Prostate gland (tissue), 2 donors: ENCODE data around the gene HRCT1. TPM values are rescaled to one million over a fixed set of nuclear protein-coding genes. Genes with fewer than 3 reads are reported as not detected.
A peak's percentile ranks its signal among the peaks of the same experiment; 100 is the strongest.

Experiments used
- DNase-seq: peaks from one replicate; pipeline ENCODE4 v3.0.0-alpha.2; 2019; ENCODE audit warnings: low spot score
- H3K27ac ChIP-seq, 2 donors: fragments of 200-600 bp; sonication (generic); 2 replicates each; pipeline ENCODE4 v1.5.1; 2017 to 2019
- H3K27me3 ChIP-seq: fragments of 200-600 bp; sonication (generic); replicated peaks from 2 replicates; pipeline ENCODE4 v1.5.1; 2019; ENCODE audit not compliant: insufficient read depth
- H3K36me3 ChIP-seq, 2 donors: fragments of 200-600 bp; sonication (generic); 1 replicate in 1 of 2; 2 replicates in 1 of 2; pipeline versions ENCODE4 v1.5.1 to v1.8.1; 2017 to 2019
- H3K4me1 ChIP-seq: fragments of 200-600 bp; sonication (generic); replicated peaks from 2 replicates; pipeline ENCODE4 v1.5.1; 2019
- H3K4me3 ChIP-seq, 2 donors: fragments of 200-600 bp; sonication (generic); 2 replicates each; pipeline ENCODE4 v1.5.1; 2017 to 2019
- H3K9me3 ChIP-seq: fragments of 200-600 bp; sonication (generic); 2 replicates; pipeline ENCODE4 v1.5.1; 2017
- POLR2A ChIP-seq: fragments of 450-650 bp; IDR thresholded peaks from one replicate; pipeline ENCODE4 v1.6.1; 2016; ENCODE audit warnings: antibody characterized with exemption, mild to moderate bottlenecking
- POLR2AphosphoS5 ChIP-seq: sonication (generic); formaldehyde crosslinking; IDR thresholded peaks from one replicate; pipeline ENCODE4 v1.6.1; 2017; ENCODE audit warnings: antibody characterized with exemption
- WGBS: methylation state at CpG from one replicate; pipeline ENCODE4 v1.1.5; 2018; 5-methylcytosine and 5-hydroxymethylcytosine counted together
- intact Hi-C: fragments of 100-400 bp; cut with DNase I; formaldehyde crosslinking; loops from one replicate; pipeline ENCODE4 v1.14.2; 2022
- total RNA-seq, 2 donors: library from RNA; depleted of rRNA; stranded (reverse); fragments of >200 nt; gene quantifications; one replicate each; pipeline ENCODE4 v1.1.0, GENCODE V29; 2016
- TF ChIP-seq, protein P1 (sequence below), 4 experiments: fragments of 200-600 bp in 2 of 4; fragments of 450-650 bp in 2 of 4; sonication (generic) in 2 of 4; IDR thresholded peaks; 1 replicate in 3 of 4; 2 replicates in 1 of 4; pipeline ENCODE4 v1.5.1; 2016 to 2019; ENCODE audit warnings: antibody characterized with exemption in 4 of 4, mild to moderate bottlenecking in 2 of 4, moderate library complexity in 2 of 4

Gene HRCT1
- 1 to 10 TPM; 1.3 to 1.5 TPM for total RNA-seq

DNA sequence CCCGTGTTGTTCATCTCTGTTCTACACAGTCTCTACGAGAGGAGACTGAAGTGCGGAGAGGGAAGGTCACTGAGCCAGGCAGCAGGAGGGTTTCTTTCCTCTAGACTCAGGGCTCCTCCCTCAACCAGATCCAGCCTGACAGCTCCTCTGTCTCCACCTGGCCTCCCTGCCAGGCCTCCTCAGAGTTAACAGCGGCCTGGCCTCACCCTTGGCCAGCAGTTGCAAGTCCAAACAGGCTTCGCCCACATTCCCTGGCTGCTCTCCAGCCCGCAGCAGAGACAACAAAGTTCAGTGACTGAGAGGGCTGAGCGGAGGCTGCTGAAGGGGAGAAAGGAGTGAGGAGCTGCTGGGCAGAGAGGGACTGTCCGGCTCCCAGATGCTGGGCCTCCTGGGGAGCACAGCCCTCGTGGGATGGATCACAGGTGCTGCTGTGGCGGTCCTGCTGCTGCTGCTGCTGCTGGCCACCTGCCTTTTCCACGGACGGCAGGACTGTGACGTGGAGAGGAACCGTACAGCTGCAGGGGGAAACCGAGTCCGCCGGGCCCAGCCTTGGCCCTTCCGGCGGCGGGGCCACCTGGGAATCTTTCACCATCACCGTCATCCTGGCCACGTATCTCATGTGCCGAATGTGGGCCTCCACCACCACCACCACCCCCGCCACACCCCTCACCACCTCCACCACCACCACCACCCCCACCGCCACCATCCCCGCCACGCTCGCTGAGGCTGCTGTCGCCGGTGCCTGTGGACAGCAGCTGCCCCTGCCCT is at the start of gene HRCT1:
Gene HRCT1 (plus strand): TSS at position 291 of the 768 bp plus-strand sequence. CDS start 86 bp downstream, at position 377.
- Histone ChIP-seq H3K4me1 (peaks cover 46% of the 10 kb centered on the region), H3K36me3 (no peaks in the 10 kb centered on the region), H3K9me3 (no peaks in the 10 kb centered on the region), H3K27ac (peak within 1 kb of the TSS; percentile 79 to 81), H3K27me3 (no peaks in the 10 kb centered on the region), H3K4me3 (no peak within 1 kb of the TSS)
- WGBS: 56% methylated on average over 27 of the region's 30 CpGs
- intact Hi-C loops: no loop called here
- DNase-seq: peak; percentile 96
- peak; percentile 97 for TF ChIP-seq POLR2AphosphoS5
- TF ChIP-seq, protein P1, sequence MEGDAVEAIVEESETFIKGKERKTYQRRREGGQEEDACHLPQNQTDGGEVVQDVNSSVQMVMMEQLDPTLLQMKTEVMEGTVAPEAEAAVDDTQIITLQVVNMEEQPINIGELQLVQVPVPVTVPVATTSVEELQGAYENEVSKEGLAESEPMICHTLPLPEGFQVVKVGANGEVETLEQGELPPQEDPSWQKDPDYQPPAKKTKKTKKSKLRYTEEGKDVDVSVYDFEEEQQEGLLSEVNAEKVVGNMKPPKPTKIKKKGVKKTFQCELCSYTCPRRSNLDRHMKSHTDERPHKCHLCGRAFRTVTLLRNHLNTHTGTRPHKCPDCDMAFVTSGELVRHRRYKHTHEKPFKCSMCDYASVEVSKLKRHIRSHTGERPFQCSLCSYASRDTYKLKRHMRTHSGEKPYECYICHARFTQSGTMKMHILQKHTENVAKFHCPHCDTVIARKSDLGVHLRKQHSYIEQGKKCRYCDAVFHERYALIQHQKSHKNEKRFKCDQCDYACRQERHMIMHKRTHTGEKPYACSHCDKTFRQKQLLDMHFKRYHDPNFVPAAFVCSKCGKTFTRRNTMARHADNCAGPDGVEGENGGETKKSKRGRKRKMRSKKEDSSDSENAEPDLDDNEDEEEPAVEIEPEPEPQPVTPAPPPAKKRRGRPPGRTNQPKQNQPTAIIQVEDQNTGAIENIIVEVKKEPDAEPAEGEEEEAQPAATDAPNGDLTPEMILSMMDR (IDR thresholded peaks at IDR 0.05): no peak

DNA sequence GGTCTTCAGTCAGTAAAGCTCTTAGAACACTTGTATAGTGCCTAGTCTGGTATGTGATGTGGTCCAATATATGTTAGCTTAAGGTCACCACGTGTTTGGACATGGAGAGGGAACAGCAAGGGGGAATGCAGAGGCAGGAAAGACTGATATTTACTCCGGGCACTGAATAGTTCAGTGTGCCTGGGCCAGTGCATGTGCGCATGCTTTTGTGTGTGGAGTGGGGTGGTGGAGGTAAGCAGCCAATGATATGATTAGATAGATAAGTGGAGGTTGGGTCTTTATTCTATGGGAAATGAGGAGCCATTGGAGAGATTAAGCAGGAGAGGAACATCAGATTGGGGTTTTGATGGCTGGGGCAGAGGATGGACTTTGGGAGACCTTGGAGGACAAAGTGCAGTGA is 49.8 kb upstream of the HRCT1 start:
- H3K9me3 ChIP-seq: no peaks in the 10 kb centered on the region
- no peak for DNase-seq
- no peak overlapping the region for H3K27ac ChIP-seq
- no peak for TF ChIP-seq POLR2A
- no peak for TF ChIP-seq POLR2AphosphoS5
- TF ChIP-seq, protein P1 (IDR thresholded peaks at IDR 0.05): no peak
- no peak overlapping the region for H3K4me3 ChIP-seq
- 74% methylated on average over 3 of the region's 3 CpGs for WGBS
- H3K36me3 ChIP-seq: no peaks in the 10 kb centered on the region
- H3K27me3 ChIP-seq: no peaks in the 10 kb centered on the region
- intact Hi-C loops: no loop called here
- no peaks in the 10 kb centered on the region for H3K4me1 ChIP-seq

GRCh38 chr9:35856882-35857281 is 49.1 kb upstream of the HRCT1 start:
- TF ChIP-seq, protein P1 (IDR thresholded peaks at IDR 0.05): no peak
- TF ChIP-seq POLR2AphosphoS5: no peak
- TF ChIP-seq POLR2A: no peak
- DNase-seq: peak; percentile 1
- H3K9me3 ChIP-seq: no peaks in the 10 kb centered on the region
- 81% methylated on average over 5 of the region's 5 CpGs for WGBS
- no peak overlapping the region for H3K27ac ChIP-seq
- H3K4me3 ChIP-seq: no peak overlapping the region
- H3K36me3 ChIP-seq: no peaks in the 10 kb centered on the region
- no peaks in the 10 kb centered on the region for H3K27me3 ChIP-seq
- intact Hi-C loops: no loop called here
- no peaks in the 10 kb centered on the region for H3K4me1 ChIP-seq

DNA sequence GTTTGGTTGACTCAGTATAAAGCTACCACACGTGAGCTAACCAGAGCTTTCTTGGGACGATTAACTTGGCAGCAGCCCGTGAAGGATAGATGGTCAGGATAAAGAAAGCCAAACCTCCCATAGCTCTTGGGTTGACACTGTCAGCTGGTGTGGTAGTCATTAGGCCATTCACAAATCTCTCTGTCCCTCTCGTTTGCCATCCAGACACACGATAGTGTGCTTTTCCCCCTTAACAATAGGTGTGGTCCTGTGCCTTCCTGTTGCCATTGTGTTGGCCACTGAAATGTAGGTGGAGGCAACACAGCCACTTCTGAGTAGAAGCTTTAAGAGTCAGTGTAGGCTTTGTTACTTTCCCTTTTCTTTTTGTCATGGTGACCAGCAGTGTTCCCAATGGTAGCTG is 47.5 kb upstream of the HRCT1 start:
- Histone ChIP-seq H3K27ac (no peak overlapping the region), H3K27me3 (no peaks in the 10 kb centered on the region), H3K4me1 (no peaks in the 10 kb centered on the region), H3K9me3 (no peaks in the 10 kb centered on the region), H3K4me3 (no peak overlapping the region), H3K36me3 (no peaks in the 10 kb centered on the region)
- TF ChIP-seq POLR2AphosphoS5 (no peak), POLR2A (no peak)
- DNase-seq: no peak
- 61% methylated on average over 5 of the region's 5 CpGs for whole genome bisulfite sequencing
- intact Hi-C loops: no loop called here

DNA sequence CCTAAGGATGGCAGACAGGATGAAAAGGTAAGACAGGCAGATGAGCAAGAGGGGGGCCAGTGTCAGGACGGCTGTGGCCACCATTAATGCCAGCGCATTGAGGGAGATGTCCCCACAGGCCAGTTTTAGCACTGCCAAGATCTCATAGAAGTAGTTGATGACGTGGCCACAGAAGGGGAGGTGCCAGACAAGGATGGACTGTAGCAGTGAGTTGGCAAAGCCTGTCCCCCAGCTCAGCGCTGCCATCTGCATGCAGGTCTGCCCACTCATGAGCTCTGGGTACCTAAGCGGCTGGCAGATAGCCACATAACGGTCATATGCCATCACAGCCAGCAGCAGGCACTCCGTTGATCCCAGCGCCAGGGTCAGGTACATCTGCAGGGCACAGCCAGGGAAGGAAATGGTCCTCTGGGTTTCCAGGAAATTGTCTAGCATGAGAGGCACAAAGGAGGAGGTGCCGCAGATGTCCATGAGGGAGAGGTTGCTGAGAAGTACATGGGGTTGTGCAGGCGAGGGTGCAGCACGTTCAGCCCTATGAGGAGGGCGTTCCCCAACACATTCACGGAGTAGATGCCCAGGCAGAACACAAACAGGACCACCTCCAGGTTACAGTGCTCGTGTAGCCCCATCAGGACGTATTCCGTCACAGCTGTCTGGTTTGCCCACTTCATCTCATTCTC is 46.6 kb upstream of the HRCT1 start:
- 38% methylated on average over 13 of the region's 16 CpGs for WGBS
- no peak overlapping the region for H3K4me3 ChIP-seq
- intact Hi-C loops: no loop called here
- TF ChIP-seq, protein P1 (IDR thresholded peaks at IDR 0.05): no peak
- TF ChIP-seq POLR2AphosphoS5 (no peak), POLR2A (no peak)
- H3K4me1 ChIP-seq: no peaks in the 10 kb centered on the region
- no peaks in the 10 kb centered on the region for H3K27me3 ChIP-seq
- DNase-seq: peak; percentile 4
- H3K27ac ChIP-seq: no peak overlapping the region
- no peaks in the 10 kb centered on the region for H3K36me3 ChIP-seq
- no peaks in the 10 kb centered on the region for H3K9me3 ChIP-seq
